Astrocyte of the cerebellum (primary cell): Measurements from ENCODE around the gene RRP8.

Source experiments
- DNase-seq: peaks from one replicate; pipeline ENCODE4 v3.0.0-alpha.2; 2011; ENCODE audit warnings: low read depth
- H3K4me3 ChIP-seq: 2 replicates; pipeline ENCODE4 v1.5.1; 2011; ENCODE audit warnings: mild to moderate bottlenecking, low read depth, low read length, moderate library complexity
- in situ Hi-C: cut with HindIII; loops from 2 replicates; pipeline ENCODE4 v1.10.0; 2017; ENCODE audit warnings: low sequenced_read_pairs
- TF ChIP-seq, protein P1 (sequence below): IDR thresholded peaks from 2 replicates; pipeline ENCODE4 v1.5.1; 2012; ENCODE audit warnings: low read length, low read depth, moderate library complexity, mild to moderate bottlenecking; ENCODE audit errors: missing control alignments

RRP8 gene

DNA sequence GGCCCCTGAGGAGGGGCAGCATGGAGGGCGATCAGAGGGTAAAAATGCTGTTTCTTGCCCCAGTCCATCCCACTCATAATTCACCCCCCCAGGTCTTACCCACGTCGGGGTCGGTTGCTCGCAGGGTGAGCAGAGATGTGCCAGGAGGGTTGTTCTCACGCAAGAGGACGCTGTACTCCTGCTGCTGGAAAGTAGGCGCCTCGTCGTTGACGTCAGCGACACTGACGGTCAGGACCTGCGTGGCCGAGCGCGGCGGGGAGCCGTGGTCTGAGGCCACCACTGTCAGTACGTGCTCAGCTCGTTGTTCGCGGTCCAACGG, 26.1 kb upstream of the RRP8 start:
- in situ Hi-C loops = no loop called here
- no peak overlapping the region for H3K4me3 ChIP-seq
- DNase-seq = no peak
- TF ChIP-seq, protein P1, sequence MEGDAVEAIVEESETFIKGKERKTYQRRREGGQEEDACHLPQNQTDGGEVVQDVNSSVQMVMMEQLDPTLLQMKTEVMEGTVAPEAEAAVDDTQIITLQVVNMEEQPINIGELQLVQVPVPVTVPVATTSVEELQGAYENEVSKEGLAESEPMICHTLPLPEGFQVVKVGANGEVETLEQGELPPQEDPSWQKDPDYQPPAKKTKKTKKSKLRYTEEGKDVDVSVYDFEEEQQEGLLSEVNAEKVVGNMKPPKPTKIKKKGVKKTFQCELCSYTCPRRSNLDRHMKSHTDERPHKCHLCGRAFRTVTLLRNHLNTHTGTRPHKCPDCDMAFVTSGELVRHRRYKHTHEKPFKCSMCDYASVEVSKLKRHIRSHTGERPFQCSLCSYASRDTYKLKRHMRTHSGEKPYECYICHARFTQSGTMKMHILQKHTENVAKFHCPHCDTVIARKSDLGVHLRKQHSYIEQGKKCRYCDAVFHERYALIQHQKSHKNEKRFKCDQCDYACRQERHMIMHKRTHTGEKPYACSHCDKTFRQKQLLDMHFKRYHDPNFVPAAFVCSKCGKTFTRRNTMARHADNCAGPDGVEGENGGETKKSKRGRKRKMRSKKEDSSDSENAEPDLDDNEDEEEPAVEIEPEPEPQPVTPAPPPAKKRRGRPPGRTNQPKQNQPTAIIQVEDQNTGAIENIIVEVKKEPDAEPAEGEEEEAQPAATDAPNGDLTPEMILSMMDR = no peak

DNA sequence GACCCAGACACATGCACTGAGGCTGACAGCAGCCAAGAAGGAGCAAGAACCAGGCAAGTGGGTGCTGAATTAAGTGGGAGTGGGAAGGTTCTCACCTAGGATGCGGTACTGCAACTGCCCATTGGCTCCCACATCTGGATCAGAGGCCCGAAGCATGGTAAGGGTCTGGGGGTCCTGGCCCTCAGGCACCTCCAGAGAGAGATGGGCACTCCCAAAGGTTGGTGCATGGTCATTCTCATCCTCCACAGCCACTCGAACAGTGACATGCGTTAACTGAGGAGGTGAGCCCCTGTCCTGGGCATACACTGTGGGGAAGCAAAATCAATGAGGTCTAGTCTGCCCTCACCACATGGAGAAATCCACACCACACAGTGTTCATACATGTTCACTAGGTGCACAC, 25.1 kb upstream of the RRP8 start:
- in situ Hi-C loops = no loop called here
- TF ChIP-seq, protein P1 = no peak
- H3K4me3 ChIP-seq = no peak overlapping the region
- DNase-seq = no peak

DNA sequence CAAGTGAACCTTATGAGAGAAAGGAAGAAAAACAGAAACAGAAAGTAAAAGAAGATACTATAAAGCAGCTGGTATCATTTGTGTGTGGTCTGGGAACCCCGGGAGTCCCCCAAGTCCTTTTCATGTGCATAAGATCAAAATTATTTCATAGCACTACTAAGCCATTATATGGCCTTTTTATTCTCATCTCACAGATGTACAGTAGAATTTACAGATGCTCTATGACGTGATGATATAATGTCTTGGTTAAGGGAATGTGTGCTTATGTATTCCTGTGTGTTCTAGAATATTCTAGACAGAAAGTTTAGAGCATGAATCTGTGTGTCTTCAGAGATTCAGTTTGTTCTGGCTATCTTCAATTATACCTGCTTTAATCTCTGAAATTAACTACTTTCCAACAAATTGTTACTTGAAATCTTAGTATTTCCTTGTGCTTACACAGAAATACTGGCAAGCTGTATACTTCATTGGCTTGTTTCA, 24.4 kb upstream of the RRP8 start:
- DNase-seq = no peak
- no peak overlapping the region for H3K4me3 ChIP-seq
- in situ Hi-C loops = no loop called here
- TF ChIP-seq, protein P1 = no peak

DNA sequence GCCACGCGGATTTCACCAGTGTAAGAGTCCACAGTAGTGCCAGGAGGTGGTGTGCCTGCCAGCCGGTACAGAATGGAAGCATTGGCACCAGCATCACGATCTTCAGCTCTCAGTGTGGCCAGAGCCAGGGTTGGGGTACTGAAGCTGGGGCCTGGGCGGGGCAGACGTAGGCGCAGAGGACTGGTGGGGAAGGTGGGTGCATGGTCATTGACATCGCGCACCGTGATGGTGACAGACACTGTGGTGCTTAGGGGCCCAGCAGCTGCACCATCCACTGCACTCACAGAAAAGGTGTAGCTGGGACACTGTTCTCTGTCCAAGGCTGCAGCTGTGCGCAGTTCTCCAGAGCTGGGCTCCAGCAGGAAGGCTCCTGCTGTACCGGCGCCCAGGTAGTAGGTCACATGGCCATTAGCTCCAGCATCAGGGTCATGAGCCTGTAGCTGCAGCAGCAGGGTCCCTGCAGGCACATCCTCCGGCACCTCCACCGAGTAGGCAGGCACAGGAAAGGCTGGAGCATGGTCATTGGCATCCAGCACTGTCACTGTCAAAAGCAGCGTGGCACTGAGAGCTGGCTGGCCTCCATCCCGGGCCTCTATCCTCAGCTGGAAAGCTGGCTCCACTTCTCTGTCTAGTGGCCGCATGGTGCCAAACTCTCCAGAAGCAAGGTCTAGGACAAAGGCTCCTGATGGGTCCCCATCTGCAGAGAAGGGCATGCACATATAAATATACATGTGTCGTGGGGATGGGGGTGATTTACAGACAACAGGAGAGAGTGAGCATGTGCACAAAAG, 23.8 kb upstream of the RRP8 start:
- H3K4me3 ChIP-seq = no peak overlapping the region
- DNase-seq = no peak
- in situ Hi-C loops = no loop called here
- TF ChIP-seq, protein P1 = no peak

DNA sequence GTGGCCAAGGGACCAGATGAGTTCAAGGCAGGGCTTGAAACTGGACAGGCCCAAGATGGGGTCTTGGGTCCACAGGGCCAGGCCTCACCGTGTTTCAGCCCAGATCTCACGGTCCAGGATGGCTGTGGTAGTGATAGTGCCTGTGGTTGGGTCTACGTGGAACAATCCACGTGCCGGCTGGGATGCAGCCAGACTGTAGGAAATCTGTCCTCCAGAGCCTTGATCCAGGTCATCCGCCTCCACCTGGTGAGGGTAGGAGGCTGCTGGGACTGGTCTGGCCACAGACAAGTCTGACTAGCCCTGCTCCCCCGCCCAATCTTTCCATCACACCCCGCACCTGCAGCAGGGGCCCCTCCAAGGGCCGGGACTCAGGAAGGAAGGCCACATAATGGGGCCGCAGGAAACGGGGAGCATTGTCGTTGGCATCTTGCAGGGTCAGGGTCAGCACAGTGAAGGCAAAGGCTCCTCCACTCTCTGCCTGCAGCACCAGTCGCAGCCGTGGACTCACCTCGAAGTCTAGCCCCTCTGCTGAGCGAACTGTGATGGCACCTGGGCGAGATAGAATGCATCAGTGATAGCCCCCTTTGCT, 22.5 kb upstream of the RRP8 start:
- DNase-seq = no peak
- no peak overlapping the region for H3K4me3 ChIP-seq
- TF ChIP-seq, protein P1 = no peak
- in situ Hi-C loops = no loop called here

DNA sequence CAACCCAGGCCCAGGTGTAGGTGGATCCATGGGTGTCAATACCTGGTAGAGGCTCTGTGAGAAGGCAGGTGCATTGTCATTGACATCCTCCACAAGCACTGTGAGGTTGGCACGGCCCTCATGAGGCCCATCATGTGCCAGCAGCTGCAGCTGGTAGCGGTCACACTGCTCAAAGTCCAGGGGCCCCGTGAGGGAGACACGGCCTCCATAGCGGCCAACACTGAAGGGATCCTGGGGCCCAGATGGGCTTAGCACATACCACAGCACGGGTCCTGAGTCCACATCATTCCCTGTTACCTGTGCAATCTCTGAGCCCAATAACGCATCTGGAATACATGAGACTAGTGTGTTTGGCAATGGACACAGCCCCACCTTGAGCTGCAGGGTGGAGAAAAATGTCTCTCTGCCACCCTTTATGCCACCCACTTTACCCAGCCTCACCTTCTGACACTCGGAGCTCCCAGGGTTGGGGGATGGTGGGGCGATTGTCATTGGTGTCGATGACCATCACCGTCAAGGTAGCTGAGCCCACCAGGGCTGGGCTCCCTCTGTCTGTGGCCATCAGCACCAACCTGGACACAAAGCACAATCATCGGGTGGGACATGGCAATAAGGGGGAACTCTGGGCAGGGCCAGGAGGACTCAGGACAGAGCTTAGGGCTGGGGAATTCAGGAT, 21.9 kb upstream of the RRP8 start:
- H3K4me3 ChIP-seq = no peak overlapping the region
- TF ChIP-seq, protein P1 = no peak
- no peak for DNase-seq
- in situ Hi-C loops = no loop called here
